Retina (tissue), 1 donor: ENCODE data around the gene ETV3.

Source experiments
- DNase-seq: peaks from one replicate; pipeline ENCODE4 v3.0.0-alpha.2; 2016

The ETV3 gene

DNA sequence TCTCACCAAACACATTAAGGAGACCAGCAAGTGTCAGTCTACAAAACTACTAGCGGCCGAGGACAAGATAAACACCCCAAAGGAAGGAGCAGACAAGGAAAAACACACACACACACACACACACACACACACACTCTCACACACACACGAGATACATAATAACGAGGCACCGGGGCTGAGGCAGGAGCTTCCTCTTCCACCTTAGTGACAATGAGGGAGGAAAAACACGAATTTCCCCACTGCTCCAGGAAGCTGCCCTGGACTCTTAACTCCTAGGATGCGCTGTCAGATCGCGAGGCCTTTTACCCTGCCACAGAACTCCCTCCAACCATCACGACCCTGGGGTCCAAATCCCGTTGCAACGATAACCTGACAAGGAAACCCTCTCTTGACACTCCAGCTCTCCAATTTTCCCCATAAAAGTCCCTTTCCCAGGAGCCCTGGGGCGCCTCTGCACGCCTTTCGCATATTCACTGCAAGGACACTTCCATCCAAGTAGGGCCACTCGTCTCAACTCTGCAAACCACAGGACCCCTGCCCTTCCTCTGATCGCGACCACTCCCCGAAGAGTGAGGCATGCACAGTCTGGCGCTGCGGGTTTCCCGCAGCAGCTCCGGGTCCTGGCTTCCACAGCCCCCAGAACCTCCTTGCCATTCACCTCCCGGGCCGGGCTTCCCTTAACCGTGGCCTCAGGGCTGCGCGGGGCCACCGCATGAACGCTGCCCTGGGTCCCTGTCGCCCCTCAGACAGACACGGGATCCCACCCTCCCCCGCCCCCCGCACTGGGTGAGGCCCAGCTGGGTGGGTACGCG, 581 bp downstream of the ETV3 start:
- no peak for DNase-seq

DNA sequence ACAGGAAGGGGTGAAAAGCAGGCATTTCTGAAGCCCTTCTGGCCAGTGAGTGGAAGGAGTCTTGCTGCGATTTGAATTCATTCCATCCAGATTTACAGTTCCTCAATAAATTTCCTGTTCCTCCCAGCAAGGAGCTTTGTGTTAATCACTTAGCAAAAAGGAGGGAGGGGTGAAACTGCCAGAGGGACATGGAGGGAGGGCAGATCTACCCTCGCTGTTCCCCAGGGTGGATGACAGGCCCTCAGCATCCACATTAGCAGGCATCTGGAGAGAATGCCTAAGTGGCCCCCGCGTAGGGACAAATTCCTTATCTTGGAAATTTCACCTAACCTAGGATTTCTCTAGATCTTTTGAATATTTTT, 1.2 kb downstream of the ETV3 start:
- no peak for DNase-seq

DNA sequence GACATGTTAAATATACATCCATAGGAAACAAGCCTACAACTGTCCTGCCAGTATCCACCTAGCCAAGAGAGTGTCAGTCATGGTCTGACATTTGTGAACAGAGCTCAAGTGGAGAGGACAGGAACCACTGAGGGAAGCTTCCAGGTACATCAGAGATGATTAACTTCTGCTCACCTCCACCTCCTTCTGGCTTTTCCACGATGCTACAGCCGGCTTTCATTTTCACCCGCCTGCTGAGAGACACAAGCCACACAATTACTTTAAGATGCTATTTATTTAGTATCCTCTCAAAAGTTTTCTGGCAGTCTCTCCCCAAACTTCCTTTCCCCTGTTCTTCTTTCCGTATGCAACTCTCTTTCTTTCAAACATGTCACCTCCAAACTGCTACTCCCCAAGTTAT, 2.1 kb downstream of the ETV3 start:
- DNase-seq: no peak

DNA sequence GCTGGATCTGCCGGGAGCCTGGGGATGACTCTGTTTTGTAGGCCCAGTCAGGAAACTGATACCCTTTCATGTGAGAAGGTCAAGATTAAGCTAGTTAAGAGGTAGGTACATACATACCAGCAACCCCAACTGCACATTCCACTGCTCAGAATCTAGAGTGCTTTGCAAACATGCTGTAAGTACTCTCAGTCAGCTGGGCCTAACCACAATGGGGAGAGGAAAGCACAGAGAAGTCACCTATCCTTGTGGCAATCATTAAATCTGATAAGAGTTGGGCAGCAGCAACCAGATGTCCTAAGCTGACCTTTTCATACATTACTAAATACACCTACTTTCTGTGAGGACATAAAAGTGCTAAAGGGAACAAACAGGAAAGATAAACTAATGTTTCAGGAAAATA, 2.5 kb downstream of the ETV3 start:
- DNase-seq: no peak

DNA sequence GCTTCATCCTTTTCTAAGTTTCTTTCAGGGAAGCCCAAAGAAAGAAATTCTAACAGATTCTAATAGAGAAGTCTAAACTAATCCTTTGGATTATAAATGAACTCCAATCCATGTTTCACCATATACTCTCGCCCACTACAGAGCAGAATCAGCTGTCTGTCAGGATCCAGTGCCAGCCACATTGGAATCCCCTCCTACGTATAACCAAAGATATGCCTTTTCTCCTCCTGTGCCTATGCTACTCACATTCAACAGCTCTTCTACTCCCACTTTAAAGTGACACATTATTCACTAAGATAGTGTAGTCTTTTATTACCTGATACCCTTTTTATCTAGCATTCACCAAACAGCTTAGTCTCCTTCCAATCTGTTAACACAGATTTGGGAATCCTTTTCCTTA, 3.1 kb downstream of the ETV3 start:
- DNase-seq: no peak

DNA sequence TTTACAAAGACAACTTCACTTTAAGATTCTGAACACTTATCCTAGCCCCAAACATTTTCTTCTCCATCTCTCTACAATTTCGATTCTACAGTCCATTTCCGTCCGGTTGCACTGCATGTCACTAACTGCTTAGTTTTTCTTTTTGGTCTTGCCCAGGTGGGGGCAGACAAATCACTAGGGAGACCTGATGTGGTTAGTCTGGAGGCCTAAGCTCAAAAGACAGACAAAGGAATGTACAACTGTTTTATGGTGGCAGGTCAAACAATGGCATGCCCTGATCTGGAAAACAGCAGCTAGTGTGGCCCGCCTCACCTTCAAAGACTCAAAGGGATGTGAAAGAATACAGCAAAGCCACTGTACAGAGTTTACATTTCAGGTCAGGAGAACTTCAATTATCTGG, 3.8 kb downstream of the ETV3 start:
- no peak for DNase-seq

DNA sequence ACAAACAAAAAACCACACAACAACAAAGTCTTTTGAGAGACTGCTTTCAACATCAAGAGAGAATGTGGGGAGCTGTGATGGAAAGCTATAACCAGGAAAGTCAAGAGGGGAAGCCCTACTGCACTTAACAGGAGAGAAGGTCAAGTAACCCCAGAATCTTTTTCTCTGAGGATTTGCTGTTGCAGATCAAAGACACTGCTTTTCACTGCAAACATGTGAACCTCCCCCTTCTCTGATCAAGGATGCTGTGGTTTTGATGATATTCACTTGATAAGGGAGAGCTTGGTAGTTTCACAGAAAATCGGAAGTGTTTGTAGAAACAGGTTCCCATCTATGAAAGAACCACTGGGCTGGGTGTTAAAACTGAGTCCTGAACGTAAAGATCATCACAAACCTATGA, 4.8 kb downstream of the ETV3 start:
- no peak for DNase-seq

DNA sequence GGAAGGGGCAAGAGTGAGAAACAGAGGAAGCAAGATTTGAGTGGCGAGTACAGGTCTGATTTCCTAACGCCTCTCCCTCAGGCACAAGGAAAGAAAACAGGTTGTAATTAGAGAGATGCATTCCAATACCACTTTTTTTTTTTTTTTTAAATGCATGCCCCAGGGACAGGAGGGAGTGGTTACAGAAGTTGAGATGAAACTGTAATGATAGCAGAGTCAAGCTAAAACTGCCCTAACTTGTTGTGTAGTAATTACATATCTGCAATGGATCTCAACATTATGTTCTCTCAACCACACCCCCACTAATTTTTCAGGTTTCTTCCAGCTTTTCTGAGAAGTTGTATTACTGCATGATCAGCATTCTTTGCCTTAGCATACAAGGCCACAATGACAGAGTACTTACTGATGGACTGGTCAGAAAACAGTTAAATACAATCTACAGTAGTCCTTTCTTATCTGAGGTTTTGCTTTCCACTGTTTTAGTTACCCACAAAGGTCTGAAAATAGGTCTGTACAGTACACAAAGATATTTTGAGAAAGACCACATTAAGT, 5.5 kb downstream of the ETV3 start:
- no peak for DNase-seq

DNA sequence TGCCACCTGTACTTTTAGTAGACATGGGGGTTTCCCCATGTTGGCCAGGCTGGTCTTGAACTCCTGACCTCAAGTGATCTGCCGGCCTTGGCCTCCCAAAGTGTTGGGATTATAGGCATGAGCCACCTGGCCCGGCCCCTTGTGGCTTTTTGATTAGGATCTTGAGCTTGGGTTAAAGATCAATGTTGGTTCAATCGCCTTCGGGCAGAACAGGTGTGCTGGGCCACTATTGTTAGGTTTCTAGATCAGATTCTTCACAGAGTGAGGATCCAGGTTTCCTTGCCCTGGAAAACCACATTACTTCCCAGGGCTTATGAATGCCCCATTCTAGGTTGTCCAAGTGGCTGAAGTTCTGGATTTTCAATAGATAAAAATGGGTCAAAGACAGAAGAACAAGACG, 6.1 kb downstream of the ETV3 start:
- DNase-seq: no peak

DNA sequence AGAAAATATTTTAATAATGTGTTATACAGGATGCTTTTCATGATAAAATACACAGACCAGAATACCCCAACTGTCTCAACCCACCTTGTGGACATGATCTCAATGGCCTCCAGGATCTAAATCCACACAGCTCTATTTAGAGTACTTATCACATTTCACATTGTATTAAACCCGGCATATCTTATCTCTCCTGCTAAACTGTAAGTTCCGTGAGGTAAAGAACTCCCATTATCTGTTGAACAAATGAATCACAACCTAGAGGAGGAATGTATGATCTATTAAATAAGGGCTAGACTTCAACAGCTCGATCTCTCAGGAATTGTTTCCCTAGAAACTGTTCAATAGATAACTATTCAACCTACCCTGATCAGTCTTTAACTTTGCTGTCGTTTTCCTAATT, 6.9 kb downstream of the ETV3 start:
- DNase-seq: no peak

DNA sequence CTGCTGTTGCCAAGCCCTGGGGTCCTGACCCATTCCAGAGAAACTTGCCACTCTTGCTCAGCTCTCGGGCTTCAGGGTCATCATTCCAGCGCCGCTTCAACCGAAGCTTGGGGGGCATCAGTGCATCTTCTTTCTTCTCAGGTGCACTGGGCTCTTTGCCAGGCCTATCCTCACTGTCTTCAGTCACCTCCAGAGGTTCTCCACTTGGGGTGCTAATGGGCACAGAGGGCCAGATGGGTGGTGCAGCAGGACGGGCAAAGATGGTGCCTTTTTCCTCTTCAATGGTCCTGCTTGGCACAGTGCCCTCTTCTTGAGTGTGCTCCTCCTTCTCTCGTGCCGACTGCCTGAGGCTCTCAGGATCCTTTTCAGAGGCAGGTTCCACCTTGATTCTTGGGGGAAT, 13.3 kb downstream of the ETV3 start:
- no peak for DNase-seq

DNA sequence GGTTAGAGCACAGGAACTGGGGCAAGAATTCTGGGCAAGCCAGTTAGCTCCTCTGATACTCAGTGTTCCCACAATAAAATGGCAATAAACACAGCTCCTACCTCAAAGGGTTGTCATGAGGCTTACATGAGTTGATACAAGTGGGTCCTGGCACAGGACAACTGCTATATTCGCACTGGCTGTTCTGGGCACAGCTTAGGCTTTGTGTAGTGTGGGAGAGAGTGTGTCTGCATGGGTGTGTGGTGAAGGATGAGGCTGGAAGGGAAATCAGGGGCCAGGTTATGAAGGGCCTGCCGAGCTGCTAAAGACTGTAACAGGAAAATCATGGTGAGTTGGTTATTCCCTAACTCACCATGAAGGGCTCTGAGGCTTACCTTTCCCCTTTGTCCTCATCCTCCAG, 18.7 kb downstream of the ETV3 start:
- no peak for DNase-seq

DNA sequence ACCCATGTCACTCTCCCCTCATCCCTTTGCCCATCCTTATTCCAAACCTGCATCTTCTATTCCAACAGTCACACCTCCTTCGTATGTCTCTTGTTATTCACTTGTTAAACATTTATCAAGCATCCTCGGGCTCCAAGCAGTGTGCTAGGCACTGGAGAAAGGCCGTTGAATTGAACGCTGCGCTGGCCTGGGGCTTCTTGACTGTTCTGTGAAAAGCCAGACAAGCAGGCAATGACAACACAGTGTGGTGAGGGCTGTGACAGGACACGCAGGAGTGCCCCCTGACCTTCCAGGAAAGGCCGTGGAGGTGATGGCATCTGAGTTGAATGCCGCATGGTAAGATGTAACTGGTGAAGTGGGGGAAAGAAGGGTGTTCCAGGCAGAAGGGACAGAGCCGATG, 19.2 kb downstream of the ETV3 start:
- no peak for DNase-seq

DNA sequence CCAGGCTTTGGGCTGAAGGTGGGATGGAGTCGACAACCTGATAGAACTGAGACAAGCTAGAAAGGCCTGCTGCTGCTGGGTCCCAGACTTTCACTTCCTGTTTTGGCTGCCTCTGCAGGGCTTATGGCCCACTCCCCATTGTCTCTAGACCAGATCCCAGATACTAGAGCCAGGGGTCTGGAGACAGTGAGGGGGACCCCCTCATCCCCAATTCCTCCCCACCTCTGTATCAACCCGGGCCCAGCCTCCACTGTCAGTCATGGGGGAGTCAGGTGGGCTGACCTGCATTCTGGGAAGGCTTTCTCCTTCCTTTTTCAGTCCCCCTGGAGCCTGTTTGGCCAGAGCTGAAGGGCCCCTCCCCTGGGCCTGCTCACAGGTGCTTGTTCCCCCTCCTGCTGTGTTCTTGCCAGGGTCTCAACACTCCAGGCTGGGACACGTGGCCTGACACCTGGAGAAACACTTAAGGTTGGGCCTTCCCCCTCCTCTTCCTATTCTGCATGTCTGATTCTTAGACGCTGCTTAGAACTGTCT, 20.6 kb downstream of the ETV3 start:
- no peak for DNase-seq

DNA sequence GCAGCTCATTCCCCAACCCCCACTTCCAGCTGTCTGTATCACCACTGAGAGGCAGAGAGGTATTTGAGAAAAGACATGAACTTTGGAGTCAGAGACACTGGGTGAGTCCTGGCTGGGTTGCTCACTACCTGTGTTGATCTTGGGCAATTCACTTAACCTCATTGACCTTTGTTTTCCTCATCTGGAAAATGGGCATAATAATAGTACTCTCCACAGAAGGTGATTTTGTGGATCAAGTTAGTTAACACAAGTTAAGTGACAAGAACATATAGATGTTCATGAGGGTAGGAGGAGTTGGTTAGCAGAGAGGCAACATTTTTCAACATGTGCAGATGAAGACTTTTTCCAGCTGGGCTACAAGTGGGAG, 21.5 kb downstream of the ETV3 start:
- no peak for DNase-seq

DNA sequence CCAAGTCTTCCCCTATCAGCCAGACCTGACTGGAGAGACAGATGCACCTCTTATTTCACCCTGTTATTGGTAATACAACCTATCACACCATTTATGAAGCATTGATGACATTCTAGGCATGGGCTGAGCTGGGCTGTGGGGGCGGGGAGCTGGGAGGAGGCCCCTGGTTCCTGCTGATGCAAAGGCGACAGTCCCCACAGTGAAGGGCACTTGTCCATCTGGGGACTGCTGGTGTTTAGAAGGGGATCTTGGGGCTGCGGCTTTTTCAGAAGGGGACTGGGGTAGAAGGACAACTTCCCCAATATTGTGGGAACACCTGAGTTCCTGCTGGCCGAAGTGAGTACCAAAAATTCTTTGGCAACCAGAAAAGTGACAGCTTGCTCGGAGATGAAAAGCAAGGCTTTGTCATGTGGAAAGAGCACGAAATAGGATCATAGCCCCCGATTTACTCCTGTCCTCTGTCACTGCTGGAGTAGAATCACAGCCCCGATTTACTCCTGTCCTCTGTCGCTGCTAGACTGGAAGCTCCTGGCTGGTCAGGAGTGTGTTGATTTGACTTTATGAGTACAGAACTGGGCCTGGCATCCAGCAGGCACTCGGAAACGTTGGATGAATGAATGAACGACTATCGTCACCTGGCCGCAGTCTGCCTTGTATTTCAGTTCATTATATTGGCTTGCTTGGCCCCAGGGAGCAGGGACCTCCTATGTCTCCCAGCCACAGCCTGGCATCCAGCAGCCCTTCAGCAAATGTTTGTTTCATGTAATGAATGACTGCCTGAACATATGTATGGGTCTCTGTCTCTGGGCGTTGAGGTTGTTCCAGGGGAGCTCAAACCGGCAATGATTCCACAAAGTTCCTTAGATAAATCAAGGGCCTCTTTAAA, 22.1 kb downstream of the ETV3 start:
- DNase-seq: no peak

DNA sequence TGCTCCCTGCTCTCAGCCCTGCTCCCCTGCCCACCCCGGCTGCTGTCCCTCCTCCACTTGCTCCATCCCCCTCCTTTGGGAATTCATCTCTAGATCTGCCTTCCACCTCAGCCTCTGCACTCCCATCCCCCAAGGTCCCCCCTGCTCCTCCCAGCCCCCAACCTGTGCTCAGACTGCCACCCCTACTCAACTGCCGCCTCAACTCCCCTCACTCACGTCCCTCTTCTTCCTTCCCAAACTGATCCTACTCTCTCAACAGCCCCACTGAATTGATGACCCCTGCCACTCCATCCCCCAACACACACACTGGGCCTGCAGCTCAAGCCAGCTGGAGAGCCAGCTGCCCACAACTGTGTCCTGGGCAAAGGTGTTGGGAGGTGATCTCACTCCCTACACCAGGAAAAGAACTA, 22.8 kb downstream of the ETV3 start:
- no peak for DNase-seq

DNA sequence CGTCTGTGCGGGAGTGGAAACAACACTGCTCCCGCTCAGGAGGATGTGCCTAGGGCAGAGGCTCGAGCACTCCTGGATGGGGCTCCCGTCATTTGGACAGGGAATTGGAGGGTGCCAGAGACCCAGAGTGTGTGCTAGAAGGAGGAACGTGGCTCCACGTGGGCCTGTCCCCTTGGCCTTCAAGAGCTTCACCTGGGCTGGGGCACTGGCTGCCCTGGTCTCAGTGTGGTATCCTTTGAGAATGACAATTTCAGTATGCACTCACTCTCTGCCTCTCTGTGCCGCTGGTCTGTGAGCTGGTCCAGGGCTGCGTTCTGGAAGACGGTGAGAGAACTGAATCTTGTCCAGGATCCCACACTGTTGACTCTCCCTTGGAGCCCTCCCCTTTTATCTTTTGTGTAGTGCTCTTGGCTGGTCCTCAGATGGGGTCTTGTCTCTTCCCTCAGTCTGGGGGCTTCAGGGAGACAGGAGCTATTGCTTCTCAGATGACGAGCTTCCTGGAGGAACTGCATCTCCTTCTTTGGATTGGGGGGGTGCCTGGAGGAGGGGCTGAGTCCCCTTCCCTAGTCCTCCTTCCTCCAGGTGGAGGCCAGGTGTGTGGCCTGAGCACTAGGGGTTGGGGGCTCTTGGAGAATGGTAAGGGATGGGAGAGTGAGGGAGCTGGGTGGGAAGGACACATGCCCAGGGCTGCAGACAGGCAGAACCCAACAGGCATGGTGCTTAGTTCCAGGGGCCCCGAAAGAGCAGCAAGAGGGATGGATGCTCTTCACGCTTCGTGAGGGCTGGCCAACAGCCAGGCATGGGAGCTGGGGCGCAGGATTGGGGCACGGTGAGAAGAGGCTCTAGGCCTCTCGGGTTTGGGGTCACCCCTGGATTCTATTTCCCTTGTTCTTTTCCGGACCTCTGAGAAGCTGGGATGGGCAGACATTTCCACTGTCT, 23.7 kb downstream of the ETV3 start:
- DNase-seq: no peak

DNA sequence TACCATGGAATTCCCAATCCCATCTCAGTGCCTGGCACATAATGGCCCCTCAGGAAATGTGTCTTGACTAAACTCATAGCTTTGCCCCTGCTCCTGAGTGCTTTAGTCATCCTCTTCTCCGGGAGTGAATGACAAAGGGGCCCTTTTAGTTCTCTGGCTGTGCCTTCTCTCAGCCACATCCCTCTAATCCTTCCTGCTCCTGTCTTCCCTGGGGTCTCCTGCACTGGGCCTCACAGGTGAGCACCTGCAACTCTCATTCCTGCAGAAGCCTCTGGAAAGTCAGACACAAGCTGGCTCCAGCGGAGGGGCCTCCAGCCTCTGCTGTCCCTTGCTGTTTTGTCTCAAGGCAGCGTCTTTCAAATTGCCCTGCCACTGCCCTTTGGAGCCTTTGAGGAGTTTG, 24.6 kb downstream of the ETV3 start:
- no peak for DNase-seq

DNA sequence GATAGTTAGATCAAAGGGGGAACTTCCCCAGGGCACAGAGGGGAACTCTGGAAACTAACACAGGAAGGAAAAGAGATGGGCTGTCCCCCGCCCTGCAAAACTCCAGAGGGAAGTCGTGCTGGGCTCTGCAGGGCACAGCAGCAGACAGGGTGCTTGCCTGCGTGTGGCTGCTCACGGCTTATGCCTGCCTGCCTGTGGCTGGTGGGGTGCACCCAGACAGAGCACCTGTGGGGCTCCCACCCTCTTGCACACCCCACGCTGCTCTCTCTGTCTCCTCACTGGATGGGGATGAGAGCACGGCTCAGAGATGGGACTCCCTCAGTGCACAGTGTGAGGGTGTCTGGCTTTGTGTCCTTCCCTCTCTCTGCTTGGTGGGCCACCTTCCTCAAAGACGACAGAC, 25.1 kb downstream of the ETV3 start:
- no peak for DNase-seq

DNA sequence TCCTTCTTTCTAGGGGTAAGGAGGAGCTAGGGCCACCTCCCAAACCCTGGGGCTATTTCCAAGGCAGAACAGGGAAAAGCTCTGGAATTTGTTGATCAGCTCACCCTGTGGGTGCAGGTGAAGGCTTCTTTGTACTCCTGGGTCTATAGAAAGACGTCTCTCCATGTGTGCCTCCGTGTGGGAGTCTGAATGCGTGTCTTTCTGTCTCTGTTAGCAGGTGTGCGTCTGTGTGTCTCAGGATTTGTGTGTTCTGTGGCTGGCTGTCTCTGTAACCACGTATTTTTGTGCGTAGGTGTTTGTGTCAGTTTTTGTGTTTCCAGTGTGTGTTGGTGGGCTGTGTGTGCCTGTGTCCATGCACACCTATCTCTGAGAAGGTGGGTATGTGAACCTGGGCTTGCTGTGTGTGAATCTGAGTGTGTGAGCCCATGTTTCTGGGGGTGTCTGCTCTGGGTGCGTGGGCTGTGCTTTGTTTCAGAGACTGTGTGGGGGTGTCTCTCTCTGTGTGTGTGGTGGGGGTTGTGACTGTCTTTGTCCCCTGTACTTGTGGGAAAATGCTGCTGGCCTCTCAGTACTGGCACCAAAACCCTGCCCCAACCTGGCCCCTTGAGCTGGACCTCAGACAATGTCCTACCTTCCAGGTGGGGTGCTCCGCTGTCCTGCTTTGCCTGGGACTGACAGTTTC, 25.9 kb downstream of the ETV3 start:
- no peak for DNase-seq
